HG02943 (cell line): Measurements from ENCODE around the gene TADA2A.
"Not testable (repeated sequence)": the region's sequence is repeated elsewhere in the genome, so short reads cannot be mapped to it uniquely, and the experiment has no call there.

Experiments
- ATAC-seq: cut with Tn5 transposase; IDR thresholded peaks from one replicate; pipeline ENCODE4 v1.9.1; 2021; ENCODE audit warnings: mild to moderate bottlenecking, low read depth, moderate library complexity; ENCODE audit not compliant: unreplicated experiment

TADA2A gene

GRCh38 chr17:37457801-37458200, 51.1 kb downstream of the TADA2A start:
- not testable (repeated sequence) for ATAC-seq

DNA sequence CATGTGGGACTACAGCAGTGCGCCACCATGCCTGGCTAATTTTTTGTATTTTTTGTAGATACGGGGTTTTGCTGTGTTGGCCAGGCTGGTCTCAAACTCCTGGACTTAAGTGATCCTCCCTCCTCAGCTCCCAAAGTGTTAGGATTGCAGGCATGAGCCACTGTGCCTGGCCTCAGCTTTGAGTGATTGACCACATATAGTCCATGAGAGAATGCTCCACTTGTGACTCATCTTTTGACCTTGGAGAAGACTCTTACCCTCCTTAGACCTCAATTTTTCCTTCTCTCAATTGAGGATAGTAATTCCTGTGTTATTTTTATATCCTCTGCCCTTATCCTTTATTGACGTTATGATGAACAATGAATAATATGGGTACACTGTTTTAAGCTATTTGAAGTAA, 52.1 kb downstream of the TADA2A start:
- no peak for ATAC-seq

GRCh38 chr17:37461668-37462067, 55.0 kb downstream of the TADA2A start:
- ATAC-seq, result no peak

DNA sequence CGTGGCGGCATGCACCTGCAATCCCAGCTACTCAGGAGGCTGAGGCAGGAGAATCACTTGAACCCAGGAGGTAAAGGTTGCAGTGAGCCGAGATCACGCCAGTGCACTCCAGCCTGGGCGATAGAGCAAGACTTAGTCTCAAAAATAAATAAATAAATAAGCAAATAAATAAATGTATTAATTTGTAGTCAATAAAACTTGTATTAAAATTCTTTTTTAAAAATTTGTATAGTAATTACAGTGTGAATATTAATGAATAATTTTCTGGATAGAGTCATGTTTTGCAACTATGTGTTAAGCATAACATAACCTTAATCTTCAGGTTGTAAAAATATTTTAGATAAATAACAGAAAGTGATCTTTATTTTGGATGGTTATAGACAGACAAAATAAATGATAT, 55.8 kb downstream of the TADA2A start:
- no peak for ATAC-seq

- no peak for ATAC-seq
Measured at GRCh38 chr17:37463039-37463438, 56.4 kb downstream of the TADA2A start.

DNA sequence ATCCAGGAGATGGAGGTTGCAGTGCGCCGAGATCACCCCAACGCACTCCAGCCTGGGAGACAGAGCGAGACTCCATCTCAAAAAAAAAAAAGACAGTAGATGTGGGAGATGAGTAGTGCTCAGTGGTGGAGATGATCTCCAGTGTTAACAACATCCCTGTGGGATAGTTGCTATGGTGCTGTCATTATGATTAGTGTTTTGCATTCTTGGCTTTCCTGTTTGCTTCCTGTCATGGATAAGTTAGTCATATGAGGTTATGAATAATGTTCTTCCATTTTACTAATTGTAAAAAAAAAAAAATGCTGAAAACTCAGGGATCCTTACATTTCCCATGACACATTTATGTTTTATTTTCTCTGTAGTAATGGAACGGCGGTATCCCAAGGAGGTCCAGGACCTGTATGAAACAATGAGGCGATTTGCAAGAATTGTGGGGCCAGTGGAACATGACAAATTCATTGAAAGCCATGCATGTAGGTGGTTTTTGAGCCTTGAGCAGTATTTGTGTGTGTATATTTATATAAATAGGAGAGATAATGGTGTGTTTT, 58.5 kb downstream of the TADA2A start:
- no peak for ATAC-seq

DNA sequence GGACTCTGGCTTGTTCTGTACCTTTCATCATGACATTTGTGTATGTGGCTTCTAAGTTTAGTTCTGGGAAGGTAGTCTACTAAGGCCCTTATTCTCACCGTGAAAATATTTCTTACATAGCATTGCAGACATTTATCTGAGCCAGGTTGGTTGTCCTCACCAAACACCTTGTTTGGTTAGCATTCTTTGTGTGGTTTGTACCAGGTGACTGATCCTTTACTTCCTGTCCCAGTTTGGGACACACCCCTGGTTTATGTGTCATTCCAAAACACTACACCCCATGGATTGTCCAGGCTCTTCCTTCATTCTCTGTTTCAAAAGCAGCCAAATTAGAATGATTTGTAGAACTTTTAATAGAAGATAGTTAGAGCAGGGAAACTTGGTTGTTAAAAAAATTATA, 59.8 kb downstream of the TADA2A start:
- no peak for ATAC-seq

DNA sequence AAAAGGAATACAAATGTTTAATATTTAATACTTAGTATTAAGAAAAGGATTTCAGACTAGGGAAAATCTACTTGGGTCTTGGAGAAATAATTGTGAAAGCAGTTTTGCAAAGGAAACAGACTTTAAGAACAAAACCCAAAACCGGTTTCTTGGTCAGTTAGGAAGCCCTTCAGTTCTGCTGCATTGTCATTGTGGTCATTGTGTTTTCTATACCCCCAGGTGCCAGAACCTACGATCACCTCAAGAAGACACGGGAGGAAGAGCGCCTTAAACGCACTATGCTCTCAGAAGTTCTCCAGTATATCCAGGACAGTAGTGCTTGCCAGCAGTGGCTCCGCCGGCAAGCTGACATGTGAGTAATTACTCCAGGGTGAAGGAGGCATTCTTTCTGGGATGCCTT, 63.5 kb downstream of the TADA2A start:
- ATAC-seq, result no peak

DNA sequence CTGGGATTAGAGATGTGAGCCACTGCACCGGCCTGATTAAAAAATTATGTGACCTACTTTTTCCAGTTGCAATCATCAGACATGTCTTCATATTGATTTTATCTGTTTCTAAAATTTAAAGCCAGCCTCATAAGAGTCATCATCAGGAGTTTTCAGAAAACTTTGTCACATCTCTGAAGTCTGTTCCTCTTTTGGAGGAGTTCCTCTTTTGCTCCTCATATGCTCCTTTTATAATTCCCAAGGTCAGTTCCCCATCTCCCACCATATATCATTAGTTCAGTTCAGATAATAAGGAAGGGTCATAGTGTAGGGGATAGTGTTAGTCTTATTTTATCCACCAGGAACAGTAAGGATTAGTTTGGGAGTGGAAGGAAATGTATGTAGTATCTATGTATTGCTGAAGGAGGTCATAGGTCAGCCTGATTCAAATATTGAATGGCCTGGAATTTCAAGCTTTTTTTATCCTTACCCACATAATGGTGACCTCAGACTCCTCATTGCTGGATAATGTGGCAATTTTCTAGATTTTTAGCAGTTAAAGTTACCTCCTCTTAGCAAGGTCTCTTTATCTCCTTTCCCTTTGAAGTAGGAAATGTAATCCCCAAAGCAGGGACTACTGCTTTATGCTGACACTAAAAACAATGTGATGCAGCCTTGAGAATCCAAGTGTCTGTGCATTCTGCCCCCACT, 69.2 kb downstream of the TADA2A start:
- no peak for ATAC-seq

DNA sequence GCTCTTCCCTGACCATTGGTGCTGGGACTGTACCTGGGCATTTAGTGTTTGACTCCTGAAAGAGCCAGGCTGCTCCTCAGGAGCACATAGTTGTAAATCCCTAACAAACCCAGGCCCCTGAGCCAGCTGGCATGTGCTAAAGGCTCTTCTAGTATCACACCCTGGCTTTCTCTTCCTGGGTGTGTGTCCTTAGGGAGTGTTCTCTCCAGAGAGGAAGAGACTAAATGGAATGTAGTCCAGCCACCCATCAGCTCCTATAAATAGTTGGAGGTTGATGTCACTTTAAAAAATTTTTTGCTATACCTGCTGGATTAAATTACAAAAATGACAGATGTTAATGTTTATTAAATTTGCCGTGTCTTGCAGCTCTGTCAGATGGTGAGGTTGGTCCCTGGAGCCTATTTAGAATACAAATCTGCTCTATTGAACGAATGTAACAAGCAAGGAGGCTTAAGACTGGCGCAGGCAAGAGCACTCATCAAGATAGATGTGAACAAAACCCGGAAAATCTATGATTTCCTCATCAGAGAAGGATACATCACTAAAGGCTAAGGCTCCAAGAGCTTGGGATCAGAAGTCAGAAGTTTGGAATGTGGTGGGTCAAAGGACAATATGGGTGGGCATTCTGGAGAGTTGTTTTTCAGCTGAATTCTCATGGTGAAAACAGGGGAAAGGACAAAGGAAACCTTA, 69.9 kb downstream of the TADA2A start:
- ATAC-seq, result no peak

- ATAC-seq, result no peak
Measured at GRCh38 chr17:37478187-37478586, 71.5 kb downstream of the TADA2A start.

- ATAC-seq, result no peak
Measured at GRCh38 chr17:37479025-37479424, 72.3 kb downstream of the TADA2A start.

- no peak for ATAC-seq
Measured at GRCh38 chr17:37480427-37480826, 73.7 kb downstream of the TADA2A start.

DNA sequence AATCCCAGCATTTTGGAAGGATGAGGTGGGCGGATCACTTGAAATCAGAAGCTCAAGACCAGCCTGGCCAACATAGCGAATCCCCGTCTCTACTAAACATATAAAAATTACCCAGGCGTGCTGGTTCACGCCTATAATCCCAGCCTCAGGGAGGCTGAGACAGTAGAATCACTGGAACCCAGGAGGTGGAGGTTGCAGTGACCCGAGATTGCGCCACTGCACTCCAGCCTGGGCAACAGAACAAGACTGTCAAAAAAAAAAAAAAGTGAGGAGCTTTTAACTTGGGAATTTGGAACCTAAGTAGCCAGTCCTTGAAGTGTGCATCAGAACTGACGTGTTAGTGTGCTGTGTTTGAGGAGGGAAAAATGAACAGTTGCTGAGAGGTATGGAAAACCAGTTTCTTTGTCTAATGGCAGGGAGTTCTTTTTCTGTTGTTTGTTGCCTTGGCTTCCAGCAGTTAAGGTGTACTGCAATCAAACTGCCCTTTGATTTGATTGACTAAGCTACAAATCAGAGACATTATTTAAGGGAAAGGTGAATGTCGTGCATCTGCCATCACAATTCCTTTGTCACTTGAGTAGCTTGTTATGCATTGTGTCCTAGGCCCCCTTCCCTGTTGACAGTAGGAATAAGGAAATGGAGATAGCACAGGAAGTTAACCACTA, 74.4 kb downstream of the TADA2A start:
- no peak for ATAC-seq

DNA sequence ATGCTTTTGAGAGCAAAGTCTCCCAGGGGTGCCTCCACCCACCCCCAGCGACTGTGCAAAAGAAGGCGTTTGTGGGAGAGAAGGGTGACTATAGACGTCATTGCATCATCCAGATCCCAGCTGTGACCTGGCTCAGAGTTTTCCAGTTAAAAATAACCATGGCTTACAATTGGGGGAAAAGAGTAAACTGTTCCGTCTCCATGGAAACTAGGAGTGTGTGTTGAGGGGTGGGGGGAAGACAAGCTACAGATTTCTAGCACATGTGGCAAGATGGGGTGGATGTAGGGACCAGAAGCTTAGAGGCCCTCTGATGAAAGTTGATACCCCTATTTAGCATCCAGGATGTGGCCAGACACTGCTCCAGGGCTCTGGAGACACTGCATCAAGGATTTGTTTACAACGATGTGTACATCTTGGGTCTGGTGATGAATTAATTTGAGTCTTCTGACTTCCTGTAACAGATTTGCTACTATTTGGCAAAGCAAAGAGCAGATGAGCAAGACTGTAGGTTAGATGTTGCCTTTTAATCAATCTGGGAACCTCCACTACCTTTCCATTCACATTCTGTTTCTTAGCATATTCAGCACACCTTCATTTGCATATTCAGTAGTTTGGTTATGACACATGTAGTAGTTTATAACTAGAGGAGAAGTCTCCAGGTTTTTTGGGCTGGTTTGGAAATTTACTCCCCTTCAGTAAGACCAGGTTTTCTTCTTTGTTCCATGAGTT, 76.8 kb downstream of the TADA2A start:
- no peak for ATAC-seq

DNA sequence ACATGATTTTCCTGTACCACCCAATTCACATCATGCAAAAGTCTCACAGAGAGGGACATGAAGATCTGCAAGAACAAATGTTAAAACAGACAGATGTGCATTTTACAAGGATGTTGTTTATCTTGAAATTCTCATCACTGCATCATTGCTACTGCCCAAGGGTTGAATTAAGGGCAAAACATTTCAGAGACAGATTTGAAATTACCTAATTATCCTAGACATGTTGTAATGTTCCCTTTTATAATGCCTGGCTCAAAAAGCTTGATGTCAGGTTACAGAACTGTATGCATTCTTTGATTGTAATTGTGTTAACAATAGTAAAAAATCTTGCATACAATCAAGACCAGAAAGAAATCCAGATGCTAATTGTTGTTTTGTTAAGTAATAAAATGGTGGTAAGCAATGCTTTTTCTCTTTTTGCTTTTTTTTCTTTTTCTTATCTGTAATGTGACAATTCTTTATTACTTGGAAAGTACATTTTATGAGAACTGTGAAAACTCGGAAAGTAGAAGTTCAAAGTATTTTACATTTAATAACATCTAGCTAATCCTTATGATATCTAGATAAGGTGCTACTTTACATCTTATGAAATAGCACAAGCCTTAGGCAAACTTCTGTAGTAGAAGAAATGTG, 79.4 kb downstream of the TADA2A start:
- ATAC-seq, result no peak

GRCh38 chr17:37488009-37488604, 81.4 kb downstream of the TADA2A start:
- no peak for ATAC-seq

- ATAC-seq, result no peak
Measured at GRCh38 chr17:37488607-37489196, 82.0 kb downstream of the TADA2A start.

DNA sequence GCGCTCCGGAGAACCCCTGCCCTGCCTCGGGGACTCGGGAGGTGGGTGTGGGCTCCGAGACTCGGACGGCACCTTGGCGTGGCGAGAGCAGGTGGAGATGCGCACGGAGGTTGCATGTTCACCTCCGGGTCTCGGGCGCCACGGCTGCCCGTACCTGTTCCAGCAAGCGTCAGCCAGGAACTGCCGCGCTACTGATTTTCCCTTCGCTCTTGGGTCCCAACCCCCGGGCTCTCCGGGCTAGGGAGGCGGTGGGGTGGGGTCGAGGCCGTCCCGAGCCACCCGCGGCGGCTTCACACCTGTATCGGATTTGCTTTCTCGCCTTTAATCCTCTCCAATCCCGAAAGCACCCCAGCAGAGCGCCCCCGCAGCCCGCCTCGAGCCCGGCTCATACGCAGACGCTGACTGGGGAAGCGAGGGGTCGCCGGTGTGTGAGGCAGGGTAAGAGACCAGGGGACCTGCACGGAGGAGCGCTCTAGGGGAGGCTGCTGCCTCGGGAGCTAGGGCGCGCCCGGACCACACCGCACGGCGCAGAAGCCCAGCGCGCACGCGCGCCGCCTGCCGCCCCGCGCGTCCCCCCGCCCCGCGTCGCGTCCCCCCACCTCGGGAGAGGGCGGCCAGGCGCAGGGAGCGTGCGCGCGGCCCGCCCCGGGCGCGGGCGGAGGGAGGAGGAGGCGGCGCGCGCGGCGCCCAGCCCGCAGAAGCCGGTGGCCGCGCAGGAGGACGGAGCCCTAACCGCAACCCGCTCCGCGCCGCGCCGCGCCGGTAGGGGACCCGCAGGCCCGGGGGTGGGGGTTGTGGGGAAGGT, 82.7 kb downstream of the TADA2A start, which contains the start of gene DUSP14:
DUSP14 (plus strand) TSS at position 695 of the 805 bp plus-strand sequence. CDS start 22,382 bp downstream, outside the sequence.
- no peak for ATAC-seq
